Measurements from ENCODE around the gene SNRPF.

The SNRPF gene

GRCh38 chr12:95859947-95860850 is 1.4 kb downstream of the SNRPF start:
- no peak for DNase-seq

GRCh38 chr12:95862038-95862437 is 3.3 kb downstream of the SNRPF start:
- DNase-seq: no peak

DNA sequence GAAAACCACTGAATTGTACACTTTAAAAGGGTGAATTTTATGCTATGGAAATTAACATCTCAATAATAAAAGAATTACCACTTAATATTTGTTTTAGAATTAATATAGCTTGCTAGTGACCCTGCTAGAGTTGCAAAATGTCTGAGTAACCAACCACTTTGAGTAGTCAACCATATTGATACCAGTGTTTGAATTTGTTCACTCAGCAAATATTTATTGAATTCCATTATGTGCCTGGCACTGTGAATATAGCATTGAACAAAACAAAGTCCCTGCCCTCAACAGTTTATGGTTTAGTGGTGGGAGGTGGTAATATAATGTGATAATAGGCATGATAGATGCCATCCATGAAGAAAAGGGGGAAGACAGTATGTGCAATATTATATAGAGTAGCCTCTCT is 4.6 kb downstream of the SNRPF start:
- no peak for DNase-seq

GRCh38 chr12:95870897-95871296 is 12.1 kb downstream of the SNRPF start:
- DNase-seq: no peak

DNA sequence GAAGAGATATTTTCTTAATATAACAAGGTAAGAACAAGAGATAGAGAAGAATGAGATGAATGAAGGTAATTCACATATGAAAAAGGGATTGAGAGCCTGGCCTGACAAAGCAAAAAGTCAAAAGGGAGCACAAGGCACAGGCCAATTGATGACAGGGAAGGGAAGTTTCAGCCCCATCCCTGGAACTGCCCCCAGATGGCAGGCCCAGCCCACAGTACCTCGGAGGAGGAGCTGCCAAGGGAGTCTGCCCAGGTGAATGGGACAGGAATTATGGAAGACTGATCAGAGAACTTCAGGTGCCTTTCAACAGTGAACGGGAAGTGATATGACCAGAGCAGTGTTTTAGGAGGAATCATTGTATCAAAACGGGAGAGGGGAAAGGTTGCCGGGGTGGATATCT is 15.7 kb downstream of the SNRPF start:
- DNase-seq: no peak

DNA sequence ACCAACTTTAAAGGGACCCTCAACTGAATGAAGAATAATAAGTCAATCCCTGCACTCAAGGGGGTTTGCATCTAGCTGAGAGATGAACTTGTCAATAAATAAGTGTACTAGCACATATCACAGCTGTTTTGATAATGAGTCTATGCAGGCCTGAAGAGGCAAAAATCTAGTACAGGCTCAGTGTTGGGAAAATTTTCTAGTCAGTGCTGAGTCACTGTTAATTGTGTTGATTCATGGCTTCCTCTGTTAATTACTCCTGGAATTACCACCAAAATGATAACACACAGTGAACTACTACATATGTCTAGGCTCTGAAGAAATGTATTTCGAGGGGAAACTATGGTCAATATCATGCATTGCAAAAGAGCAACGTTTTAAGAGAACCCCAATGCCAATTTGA is 18.9 kb downstream of the SNRPF start:
- no peak for DNase-seq

GRCh38 chr12:95880895-95881294 is 22.1 kb downstream of the SNRPF start:
- no peak for DNase-seq

GRCh38 chr12:95881331-95881955 is 22.7 kb downstream of the SNRPF start:
- no peak for DNase-seq

DNA sequence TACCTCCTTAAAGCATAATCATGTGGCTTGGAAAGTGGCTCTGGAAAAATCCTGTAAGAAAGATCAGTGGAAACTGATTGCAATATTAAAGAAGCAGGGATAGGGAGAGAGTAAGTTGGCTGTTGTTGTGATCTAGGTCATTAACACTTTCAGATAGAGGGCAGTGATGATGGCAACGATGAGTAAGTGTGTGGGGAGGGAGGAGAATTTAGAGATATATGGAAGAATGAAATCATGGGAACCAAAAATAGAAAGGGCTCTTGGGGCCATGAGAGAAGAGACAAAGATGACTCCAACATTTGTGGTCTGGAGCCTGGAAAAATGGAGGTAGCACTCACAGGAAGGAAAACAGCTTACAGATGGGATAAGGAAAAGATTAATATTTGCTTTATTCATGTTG is 23.3 kb downstream of the SNRPF start:
- no peak for DNase-seq

DNA sequence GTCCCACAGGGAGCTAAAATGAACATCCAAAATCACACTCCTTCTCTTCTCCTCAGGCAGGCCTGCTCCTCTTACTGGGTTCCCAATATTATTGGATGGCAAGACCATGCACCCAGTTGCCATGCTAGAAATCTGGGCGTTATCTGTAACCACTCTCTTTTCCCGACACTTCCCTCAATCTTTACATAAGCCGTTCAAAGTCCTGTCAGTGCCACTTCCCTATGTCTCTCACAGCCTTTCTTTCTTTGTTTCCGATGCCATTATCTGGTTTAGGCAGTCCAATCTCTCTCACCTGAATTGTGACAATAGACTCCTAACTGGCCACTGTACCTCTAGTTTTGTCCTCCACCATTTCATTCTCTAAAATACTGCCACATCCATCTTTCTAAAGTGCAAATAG is 24.1 kb downstream of the SNRPF start:
- no peak for DNase-seq

DNA sequence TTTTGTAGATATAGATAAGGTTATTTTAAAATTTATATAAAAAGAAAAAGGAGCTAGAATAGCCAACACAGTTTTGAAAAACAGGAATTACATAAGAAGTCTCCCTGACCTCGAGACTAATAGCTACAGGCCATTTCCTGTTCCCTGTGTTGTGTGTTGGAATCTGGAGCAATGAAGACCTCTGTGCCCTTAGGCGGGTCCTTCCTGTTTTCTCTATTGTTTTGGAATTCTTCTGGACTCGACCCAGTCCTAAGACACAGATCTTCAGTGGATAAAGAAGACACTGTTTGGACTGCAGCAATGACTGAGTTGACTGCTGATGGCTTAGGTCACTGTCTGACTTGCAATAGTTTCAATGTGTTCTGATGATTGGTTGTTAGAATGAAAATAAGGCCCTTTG is 26.2 kb downstream of the SNRPF start:
- DNase-seq: no peak

DNA sequence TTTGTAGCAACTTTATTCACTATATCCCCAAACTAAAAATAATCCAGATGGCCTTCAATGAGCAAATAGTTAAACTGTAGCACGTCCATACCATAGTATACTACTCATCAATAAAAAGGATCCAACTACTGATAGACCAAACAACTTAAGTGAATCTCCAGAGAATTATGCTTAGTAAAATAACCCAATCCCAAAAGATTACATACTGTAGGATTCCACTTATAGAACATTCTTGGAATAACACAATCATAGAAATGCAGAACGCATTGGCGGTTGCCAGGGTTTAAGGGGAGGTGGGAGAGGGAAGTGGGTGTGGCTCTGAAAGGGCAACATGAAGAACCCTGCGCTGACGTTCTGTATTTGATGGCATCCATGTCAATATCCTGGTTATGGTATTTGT is 28.6 kb downstream of the SNRPF start:
- DNase-seq: no peak

GRCh38 chr12:95890958-95891357 is 32.2 kb downstream of the SNRPF start:
- DNase-seq: no peak

- DNase-seq: no peak
Measured at GRCh38 chr12:95896846-95897245, 38.1 kb downstream of the SNRPF start.

DNA sequence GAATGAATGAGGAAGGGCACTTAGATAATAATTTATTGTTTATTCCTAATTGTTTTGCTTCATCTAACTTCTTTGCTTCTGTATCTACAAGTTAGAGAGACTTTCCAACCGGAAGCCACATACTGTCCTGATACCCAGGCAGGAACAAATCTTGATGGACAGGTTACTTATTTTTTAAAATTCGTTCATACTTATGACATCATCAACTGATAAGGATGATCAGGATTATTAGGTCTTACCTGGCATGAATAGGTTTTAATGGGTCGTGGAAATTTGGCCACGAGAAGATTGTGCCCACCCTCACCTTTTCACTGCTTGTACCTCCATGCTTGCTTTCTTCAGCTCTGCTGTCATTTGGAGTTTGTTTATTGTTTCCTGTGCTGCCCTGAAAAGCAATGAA is 39.3 kb downstream of the SNRPF start:
- DNase-seq: no peak

GRCh38 chr12:95908573-95908972 is 49.8 kb downstream of the SNRPF start:
- no peak for DNase-seq

GRCh38 chr12:95909871-95910270 is 51.1 kb downstream of the SNRPF start:
- no peak for DNase-seq

Measured in NCI-H510A (cell line).